Effector CD8-positive, alpha-beta T cell (primary cell): ENCODE measurements around the gene GABARAP.

ENCODE experiments used
- DNase-seq: peaks from one replicate; lab custom pipeline; 2025; lab: John Stamatoyannopoulos, UW
- total RNA-seq, 4 experiments: gene quantifications; one replicate each; lab custom pipeline; 2026; lab: John Stamatoyannopoulos, UW

GABARAP gene
- 4.0 to 7.8 (median 6.2) reads per million in 4 experiments for total RNA-seq

- peak; percentile 88 for DNase-seq
Observed at GRCh38 chr17:7241783-7242716, at the start of gene GABARAP. TSS of gene GABARAP (minus strand) at chr17:7242449. CDS start at chr17:7242330, 119 bp downstream.

- no peak for DNase-seq
Observed at GRCh38 chr17:7290685-7291084, 48.4 kb upstream of the GABARAP start.

- DNase-seq, result no peak
Observed at GRCh38 chr17:7290166-7290565, 47.9 kb upstream of the GABARAP start.

GRCh38 chr17:7289256-7290032, 47.2 kb upstream of the GABARAP start:
- no peak for DNase-seq

GRCh38 chr17:7285679-7286078, 43.4 kb upstream of the GABARAP start:
- DNase-seq, result no peak

GRCh38 chr17:7284911-7285310, 42.7 kb upstream of the GABARAP start:
- DNase-seq, result no peak

GRCh38 chr17:7283471-7284216, 41.4 kb upstream of the GABARAP start:
- DNase-seq, result no peak

GRCh38 chr17:7282752-7283321, 40.6 kb upstream of the GABARAP start:
- no peak for DNase-seq

GRCh38 chr17:7281953-7282751, 39.9 kb upstream of the GABARAP start:
- no peak for DNase-seq

- peak; percentile 81 for DNase-seq
Observed at GRCh38 chr17:7281074-7281952, 39.1 kb upstream of the GABARAP start, which contains the start of gene SLC2A4. TSS of gene SLC2A4 (plus strand) at chr17:7281718. CDS start at chr17:7281935, 217 bp downstream.

GRCh38 chr17:7280519-7281073, 38.3 kb upstream of the GABARAP start:
- DNase-seq, result peak; percentile 75

GRCh38 chr17:7279448-7279847, 37.2 kb upstream of the GABARAP start:
- no peak for DNase-seq

GRCh38 chr17:7266784-7267183, 24.5 kb upstream of the GABARAP start:
- no peak for DNase-seq

GRCh38 chr17:7263801-7264078, 21.5 kb upstream of the GABARAP start:
- DNase-seq, result no peak

GRCh38 chr17:7262935-7263800, 20.9 kb upstream of the GABARAP start:
- DNase-seq, result no peak

GRCh38 chr17:7262192-7262934, 20.1 kb upstream of the GABARAP start, which contains the start of gene CLDN7:
TSS of gene CLDN7 (minus strand) at chr17:7262478. CDS start at chr17:7262043, 435 bp downstream.
- DNase-seq, result no peak

- DNase-seq, result no peak
Observed at GRCh38 chr17:7261379-7262191, 19.3 kb upstream of the GABARAP start.
